HG03097 (cell line): ENCODE results near the gene TMEM253.

Source experiments
- ATAC-seq: cut with Tn5 transposase; IDR thresholded peaks from one replicate; pipeline ENCODE4 v1.9.1; 2021; ENCODE audit not compliant: unreplicated experiment, low FRiP score

Gene TMEM253

DNA sequence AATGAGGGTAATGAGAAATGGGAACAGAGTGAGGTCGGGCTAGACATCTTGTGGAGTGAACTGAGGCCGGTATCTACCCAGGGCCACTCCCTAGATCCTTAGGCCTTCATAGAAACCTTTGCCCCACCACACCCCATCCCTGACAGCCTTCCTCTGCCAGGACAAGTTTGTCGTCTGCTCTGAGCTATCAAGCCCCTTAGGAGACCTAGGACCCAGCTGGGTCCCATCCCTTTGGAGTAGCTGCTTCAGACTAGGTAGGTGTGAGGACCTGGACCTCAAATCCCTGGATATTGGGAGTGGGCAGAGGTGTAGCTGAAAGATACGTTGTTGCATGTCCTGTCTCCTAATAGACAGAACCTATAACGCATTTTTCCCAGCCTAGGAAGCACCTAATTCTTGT lies at the start of gene TMEM253:
Gene TMEM253, plus strand, starts transcription at position 136 of the 400 bp plus-strand sequence. CDS start 278 bp downstream, outside the sequence.
- no peak for ATAC-seq

DNA sequence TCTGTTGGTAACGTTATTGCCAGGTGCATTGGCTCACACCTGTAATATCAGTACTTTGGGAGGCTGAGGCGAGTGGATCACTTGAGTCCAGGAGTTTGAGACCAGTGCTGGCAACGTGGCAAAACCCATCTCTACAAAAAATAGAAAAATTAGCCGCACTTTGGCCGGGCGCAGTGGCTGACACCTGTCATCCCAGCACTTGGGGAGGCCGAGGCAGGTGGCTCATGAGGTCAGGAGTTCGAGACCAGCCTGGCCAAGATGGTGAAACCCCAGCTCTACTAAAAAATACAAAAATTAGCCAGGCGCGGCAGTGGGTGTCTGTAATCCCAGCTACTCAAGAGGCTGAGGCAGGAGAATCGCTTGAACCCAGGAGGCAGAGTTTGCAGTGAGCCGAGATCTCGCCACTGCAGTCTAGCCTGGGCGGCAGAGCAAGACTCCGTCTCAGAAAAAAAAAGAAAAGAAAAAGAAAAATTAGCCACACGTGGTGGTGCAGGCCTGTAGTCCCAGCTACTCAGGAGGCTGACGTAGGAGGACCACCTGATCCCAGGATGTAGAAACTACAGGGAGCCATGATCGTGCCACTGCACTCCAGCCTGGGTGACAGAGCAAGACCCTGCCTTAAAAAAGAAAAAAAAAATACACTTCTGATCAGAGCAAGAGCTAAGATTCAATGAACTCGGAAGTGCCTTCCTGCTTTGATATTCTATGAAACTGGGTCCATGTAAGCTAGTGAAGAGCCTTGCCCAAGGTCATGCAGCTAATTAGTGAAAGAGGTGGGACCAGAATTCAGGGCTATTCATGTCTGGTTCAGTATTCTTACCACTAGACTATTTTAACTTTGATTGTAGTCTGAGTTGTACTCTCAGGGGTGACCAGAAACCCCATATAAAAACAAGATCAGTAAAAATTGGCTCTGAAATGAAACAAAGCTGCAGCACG lies 47.4 kb upstream of the TMEM253 start:
- ATAC-seq: no peak

DNA sequence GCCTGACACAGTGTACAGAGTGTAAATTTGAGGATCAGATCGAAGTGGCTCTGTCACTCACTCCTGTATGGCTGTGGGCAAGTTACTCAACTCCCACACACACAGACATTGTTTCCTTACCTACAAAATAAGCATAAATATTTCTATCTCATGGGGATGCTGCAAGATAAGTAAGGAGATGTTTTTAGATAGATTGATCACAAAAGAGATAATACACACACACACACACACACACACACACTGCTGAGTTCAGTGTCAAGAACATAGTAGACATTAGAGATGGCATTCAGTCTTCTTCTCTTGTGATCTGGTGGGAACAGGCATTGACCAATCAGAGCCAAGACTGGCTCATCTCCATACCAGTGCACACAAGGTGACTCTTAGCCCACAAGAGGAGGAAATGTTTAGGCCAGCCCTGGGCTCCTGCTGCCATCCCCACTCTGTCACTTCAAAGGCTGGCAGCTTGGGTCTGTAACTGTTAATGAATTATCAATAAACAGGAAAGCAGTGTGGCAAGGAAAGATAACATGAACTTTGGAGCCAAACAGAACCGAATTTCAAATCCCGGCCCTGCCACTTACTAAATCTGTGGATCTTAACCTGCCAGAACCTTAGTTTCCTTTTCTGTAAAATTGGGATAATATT lies 46.6 kb upstream of the TMEM253 start:
- no peak for ATAC-seq

DNA sequence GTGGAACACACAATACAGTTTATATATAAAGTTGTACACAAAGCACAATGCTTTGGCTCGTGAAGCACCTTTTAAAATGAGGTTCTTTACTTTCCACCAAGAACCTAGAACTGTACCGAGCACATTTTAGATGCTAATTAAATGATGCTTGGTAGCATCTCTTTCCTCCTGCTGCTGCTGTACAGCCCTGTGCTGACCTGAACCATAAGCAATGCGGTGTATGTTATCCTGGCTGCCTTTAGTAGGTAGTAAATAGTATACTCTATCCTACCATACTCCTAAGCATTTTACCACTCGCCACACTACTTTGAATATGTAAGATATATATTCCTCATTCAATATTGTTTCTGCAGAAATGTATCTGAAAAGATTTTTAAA lies 46.1 kb upstream of the TMEM253 start:
- no peak for ATAC-seq

DNA sequence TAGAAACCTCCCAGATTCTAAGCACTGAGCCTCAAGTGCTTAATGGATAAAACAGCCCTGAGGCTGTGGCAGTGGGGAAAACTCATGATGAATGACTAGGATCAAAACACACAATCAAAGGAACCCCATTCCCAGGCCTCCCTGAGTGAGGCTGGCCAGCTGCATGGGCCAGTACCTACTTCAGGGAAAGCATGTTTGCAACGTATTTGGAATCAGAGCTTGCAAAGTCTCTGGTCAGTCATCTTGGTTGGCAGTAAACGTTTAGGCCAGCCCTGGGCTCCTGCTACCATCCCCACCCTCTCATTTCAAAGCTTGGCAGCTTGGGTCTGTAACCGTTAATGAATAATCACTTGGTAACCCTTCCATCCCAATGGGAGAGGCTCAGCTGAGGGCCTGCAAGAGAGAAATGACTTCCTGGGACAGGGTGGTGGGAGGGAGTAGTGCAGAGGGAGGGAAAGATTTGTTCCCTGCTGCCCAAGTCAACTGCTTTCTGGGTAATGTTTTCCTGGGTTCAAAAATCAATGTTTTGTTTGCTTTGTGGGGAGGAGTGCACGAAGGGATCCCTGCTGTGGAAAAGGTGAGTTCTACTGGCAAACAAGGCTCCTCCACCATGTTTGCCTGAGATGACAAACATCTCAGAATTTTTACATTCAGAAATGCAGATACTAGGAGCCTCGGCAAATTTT lies 45.3 kb upstream of the TMEM253 start:
- ATAC-seq: no peak

DNA sequence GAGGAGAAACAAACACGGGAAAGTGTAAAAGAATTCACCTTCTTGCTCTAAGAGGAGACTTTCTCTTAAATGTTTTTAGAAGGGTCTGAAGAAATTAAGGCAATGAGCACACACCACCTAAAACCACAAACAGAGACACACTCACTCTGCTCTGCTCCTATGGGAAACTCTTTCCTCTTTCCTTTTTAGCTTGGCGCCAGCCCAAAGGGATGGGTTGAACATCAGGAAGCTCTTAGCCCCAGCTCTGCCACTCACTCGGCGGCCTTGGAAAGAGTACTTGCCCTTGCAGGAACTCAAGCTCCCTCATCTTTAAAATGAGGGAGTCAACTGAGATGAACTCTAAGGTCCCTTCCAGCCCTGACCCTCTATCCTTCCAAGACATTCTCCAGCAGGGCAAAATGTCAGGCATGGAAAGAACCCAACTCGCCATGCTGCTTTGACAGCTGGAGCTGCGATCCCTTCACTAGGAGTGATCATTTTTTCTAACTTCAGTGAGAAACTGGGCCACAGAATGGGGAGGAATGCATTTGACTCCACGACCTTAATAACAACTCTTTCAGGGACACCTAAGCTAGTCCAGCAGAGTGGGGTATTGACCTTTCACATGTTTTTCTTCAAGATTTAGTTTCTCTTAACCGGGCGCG lies 44.2 kb upstream of the TMEM253 start:
- ATAC-seq: no peak

DNA sequence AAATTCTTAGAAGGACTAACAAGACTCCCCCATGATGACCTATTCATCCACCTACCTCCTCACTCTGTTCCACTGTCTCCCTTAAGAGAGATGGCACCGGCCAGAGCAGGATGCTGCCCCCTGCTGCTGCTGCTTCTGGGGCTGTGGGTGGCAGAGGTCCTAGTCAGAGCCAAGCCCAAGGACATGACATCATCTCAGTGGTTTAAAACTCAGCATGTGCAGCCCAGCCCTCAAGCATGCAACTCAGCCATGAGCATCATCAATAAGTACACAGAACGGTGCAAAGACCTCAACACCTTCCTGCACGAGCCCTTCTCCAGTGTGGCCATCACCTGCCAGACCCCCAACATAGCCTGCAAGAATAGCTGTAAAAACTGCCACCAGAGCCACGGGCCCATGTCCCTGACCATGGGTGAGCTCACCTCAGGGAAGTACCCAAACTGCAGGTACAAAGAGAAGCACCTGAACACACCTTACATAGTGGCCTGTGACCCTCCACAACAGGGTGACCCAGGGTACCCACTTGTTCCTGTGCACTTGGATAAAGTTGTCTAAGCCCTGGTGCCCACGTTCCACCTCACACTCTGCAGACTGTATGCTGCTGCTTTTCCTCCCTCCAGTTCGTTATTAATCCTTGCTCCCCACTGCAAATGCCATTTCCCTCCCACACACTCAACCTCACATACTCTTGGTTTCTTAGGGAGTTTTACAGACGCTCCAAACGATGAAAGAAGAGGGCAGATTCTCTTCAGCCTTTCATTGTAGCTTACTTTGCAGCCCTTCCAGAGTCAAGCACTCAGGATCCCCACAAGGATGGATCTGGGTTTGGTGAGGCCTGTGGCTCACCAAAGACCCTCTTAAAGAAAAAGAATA lies 42.8 kb upstream of the TMEM253 start, which contains the start of gene RNASE8:
Gene RNASE8, plus strand, starts transcription at position 20 of the 873 bp plus-strand sequence. Its CDS starts 71 bp downstream, at position 91.
- ATAC-seq: no peak

DNA sequence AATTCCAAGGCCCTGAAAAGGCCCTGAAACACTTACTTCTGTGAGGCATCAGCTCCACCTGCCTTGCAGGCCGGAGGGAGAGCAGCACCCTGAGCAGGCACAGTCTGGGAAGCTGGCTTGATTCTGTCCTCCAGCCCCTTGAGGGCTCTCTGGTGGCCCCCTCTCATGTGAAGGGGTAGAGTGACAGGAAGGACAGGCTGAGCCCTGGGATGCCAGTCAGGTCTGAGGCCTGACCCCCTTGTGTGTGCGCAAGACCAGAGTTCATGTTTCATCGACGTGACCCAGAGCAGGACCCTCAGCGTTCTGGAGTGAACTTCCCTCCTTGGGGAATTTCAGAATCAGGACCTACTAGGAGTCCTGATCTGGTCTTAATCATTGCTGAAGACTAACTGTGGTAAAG lies 42.0 kb upstream of the TMEM253 start:
- ATAC-seq: no peak

DNA sequence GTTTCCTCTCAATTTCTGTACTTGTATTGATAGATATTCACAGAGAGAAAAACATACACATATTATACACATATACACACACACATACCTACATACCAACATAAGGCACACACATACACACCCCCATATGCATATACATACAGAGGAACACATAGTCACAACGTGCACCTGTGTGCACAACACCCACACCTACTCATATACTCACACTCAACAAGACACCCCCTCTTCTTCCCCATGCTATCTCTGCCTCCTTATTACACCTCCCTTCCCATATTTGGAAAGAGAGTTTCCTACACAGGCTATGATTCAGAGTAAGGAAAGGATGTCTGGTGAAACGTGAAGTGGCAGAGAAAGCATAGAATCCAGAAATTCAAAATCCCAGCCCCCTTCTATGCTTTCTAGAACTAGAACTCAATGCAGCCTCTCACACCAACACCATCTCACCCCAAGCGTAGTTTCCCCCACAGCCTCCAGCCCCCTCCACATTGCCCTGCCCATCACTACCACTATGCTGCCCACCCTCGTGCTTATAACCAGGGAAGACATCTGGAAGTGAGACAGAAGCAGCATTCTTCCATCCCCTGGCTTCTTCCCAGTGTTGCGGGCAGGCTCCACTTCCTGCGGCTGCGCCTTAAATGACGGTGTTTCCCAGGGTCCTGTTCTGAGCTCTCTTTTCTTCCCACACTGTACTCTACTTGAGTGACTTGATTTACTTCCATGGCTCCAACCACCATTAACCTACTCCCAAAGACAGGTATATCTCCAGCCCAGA lies 40.8 kb upstream of the TMEM253 start:
- ATAC-seq: no peak

DNA sequence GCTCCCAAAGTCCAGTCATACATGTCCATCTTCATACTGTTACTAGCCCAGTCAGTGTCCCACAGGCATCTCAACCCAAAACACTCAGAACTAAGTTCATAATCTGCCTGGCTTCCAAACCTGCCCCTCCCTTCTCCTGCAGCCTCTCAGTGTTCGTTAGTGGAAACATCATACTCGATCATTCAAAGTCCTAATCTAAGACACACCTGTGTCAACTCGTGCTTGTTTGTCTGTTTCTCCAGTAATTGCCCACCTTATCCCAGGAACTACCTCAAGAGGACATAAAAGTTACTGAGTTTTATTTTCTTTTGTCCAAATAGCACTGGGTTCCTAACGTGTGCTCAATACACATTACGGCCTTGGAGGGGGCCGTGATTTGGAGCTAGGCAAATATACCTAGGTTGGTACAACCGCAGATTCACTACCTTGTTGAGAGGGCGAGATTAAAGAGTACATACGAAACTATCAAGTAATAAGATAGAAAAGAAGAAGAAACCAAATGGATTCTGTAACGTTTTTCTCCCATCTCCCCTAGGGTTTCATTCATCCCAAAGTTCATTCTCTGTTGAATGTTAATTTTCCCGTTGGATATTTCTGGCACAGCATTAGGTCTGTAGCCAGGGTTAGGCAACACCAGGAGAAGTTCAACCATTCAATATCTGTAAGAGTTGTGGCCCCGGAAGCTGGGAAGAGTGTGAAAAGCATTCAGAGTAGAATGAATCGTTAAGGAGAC lies 40.1 kb upstream of the TMEM253 start:
- no peak for ATAC-seq

DNA sequence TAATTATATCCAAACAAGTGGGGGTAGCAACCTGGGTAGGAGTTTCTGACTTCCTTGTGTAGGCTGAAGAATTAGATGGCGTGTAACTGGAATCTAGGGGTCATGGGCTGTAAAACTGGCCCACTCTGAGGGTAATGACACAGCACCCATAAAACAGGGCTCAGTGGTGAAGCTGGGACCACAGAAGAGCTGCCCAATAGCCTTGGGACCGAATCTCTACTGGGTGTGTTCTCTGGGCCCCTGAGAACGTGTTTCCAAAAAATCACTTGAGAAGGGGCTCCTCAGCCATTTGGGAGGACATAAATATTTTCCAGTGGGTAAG lies 39.6 kb upstream of the TMEM253 start:
- ATAC-seq: no peak

DNA sequence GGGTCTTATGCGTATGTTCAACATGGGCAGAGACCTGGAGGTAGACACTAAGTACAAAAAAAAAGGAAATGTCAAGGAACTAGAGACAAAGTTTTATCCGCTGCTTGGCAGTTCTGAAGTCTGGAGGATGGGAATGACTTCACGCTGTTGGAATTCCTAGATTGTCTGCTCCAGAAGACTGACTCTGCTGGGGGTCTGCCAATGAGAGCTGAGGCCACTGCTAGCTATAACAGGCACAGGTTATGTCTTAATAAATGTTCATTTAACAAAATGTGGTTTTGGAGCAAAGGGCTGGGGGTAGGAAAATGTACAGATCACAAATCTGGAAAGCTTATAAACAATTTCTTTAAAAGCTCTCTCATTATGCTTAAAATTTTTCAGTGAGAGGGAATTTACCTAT lies 37.4 kb upstream of the TMEM253 start:
- no peak for ATAC-seq

DNA sequence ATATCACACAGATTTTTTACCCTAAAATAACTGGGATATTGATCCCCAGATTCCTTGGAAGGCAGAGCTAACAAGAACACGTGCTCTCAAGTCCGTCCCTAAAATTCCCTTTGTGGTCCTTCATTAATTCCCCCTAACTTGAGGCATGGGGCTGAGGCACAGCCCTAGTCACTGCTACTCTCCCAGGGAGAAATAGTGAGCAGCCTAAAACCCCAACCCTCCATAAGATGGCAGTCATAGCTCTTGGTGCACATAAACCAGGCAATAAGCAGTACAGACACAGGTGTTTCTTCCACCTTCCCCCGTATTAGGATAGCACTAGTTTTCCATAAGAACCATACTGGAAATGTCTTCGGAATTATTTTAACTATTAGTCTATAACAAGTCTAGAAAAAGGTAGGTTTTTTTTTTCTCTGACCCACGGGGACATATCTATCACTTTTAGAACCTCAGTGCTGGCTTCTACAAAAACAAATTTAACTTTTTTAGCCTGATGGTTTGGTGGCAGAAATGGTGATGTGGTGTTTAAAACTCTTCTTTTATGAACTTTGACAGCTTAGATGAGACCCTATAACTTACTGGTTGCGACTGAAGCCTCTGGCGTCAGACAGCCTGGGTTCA lies 33.9 kb upstream of the TMEM253 start:
- no peak for ATAC-seq

DNA sequence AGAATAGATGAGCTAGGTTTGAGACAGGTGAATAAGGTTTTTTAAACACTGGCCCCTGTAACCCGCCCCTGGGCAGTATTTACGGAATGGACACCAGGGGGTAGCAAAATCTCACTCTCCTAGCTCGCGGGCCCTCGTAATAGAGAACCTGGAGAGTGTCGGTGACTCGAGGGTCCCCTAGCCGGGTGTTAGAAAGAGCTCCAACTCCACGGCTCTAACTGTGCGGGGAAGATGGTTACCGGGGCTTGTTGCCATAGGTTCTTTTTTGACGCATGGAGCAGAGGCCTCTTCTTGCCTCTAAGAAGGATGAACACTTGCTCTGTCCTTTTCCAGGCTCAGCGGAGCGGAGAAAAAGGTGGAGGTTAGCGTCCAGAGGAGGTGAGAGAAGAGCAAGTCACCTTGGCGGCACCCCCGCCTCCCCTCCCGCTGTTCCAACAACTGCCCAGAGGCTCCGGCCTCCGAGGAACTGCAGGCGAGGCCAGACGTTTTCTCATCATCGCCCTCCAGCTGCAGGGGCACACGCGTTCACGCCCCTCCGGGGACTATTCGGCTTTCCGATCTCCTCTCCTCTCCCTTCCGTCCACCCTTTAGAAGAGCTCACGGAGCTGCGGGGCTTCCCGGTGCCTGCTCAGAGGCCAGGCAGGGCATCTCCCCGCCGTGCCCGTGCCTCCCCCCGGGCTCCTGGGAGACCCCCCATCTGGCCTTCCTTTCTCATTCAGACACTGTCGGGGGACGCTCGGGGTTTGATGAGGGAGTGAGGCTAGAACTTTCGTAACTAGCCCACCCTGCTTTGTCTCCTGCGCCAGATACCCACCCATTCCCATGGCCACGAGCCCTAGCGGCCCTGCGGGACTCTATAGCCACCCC lies 32.1 kb upstream of the TMEM253 start:
- ATAC-seq: no peak

DNA sequence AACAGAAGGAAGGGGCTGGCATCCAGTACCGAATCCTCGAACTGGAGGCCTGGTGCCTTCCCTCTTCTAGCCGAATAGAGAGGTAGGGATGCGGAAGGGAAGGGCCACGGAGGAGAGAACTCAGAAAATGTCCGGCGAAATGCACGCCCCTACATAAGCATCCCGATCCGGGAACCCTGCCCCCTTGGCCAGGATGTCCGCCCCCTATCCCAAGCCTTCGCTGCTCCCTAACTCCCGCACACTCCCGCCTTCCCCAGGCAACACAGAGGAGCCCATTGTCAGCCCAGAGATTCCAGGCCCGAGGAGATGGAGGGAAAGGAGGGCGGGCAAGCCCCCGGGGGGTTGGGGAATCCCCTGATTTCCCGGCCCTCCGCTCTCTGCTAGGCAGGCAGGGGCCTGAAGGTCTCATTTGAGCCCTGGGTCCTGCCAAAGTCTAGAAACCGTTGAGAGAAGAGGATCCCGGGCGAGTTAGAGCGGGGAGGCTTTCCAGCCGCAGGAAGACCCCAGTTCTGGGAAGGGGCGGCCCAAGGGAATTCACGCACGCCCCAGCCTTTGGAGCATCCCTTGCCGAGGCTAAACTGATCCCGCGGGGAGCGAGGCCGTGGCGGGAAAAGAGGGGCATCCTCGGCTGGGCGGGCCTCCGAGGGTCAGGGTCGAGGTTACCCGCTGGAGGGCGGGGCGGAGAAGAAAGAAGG lies 31.3 kb upstream of the TMEM253 start:
- no peak for ATAC-seq

DNA sequence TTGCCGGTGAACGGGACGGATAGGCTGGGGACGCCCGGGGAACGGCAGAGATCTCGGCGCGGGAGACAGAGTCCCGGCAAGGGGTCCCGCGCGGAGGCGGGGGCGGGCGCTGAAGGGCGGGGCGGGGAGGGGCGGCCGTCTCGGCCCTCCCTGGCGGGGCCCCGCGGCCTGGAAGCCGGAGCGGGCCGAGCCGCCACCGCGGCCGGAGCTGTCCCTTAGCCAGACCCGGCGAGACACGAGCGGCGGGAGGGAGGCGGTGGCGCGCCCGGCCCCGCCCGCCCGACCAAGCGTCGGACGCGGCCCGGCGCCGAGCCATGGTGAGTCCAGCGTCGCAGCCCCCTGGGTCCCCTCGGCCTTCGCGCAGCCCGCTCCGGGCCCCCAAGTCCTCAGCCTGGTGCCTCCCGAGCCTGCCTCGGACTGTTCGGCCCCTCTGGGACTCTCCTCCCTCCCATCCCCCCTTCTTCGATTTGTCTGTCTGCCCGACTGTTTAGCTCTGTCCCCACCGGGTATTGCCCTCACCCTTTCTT lies 30.7 kb upstream of the TMEM253 start, which contains the start of gene ARHGEF40:
Gene ARHGEF40, plus strand, starts transcription at position 222 of the 527 bp plus-strand sequence. Its CDS starts 93 bp downstream, at position 315.
- no peak for ATAC-seq
